ENCODE results near the gene PTMS.

Gene PTMS

GRCh38 chr12:6765634-6766581, at the start of gene PTMS:
TSS of gene PTMS (plus strand) at chr12:6766363. CDS start at chr12:6766706, 343 bp downstream.
- TF ChIP-seq CTCF (IDR thresholded peaks at IDR 0.05; ENCODE audit: borderline replicate concordance, control extremely low read depth, extremely low read depth, insufficient read depth, missing control alignments) = no peak
- DNase-seq (ENCODE audit: low spot score) = peak; percentile 70
- in situ Hi-C loops (cut with MboI; ENCODE audit: low sequenced_read_pairs, unreplicated experiment) = no loop called here

- in situ Hi-C loops (cut with MboI; ENCODE audit: low sequenced_read_pairs, unreplicated experiment) = no loop called here
- no peak for TF ChIP-seq CTCF (IDR thresholded peaks at IDR 0.05; ENCODE audit: borderline replicate concordance, control extremely low read depth, extremely low read depth, insufficient read depth, missing control alignments)
Observed at GRCh38 chr12:6716874-6717437, 49.2 kb upstream of the PTMS start.

GRCh38 chr12:6722863-6723262, 43.3 kb upstream of the PTMS start:
- in situ Hi-C loops (cut with MboI; ENCODE audit: low sequenced_read_pairs, unreplicated experiment) = no loop called here
- no peak for TF ChIP-seq CTCF (IDR thresholded peaks at IDR 0.05; ENCODE audit: borderline replicate concordance, control extremely low read depth, extremely low read depth, insufficient read depth, missing control alignments)
- no peak for DNase-seq (ENCODE audit: low spot score)

More at GRCh38 chr12:6716874-6717437, 49.2 kb upstream of the PTMS start:
- no peak for DNase-seq (ENCODE audit: low spot score)

- DNase-seq (ENCODE audit: low spot score) = peak; percentile 98
- in situ Hi-C loops (cut with MboI; ENCODE audit: low sequenced_read_pairs, unreplicated experiment) = no loop called here
- TF ChIP-seq CTCF (IDR thresholded peaks at IDR 0.05; ENCODE audit: borderline replicate concordance, control extremely low read depth, extremely low read depth, insufficient read depth, missing control alignments) = peak; percentile 9
Observed at GRCh38 chr12:6723607-6724408, 42.4 kb upstream of the PTMS start, which contains the start of gene COPS7A. TSS of gene COPS7A (plus strand) at chr12:6724046. CDS start at chr12:6724657, 611 bp downstream.

- in situ Hi-C loops (cut with MboI; ENCODE audit: low sequenced_read_pairs, unreplicated experiment) = no loop called here
- peak; percentile 64 for DNase-seq (ENCODE audit: low spot score)
Observed at GRCh38 chr12:6724409-6724797, 41.8 kb upstream of the PTMS start.

More at GRCh38 chr12:6724409-6724797, 41.8 kb upstream of the PTMS start:
- no peak for TF ChIP-seq CTCF (IDR thresholded peaks at IDR 0.05; ENCODE audit: borderline replicate concordance, control extremely low read depth, extremely low read depth, insufficient read depth, missing control alignments)

Data from GM13976 (cell line).